NCI-H1930 (cell line): ENCODE measurements around the gene ZDHHC11.
"Not testable (repeated sequence)": the region's sequence is repeated elsewhere in the genome, so short reads cannot be mapped to it uniquely, and the experiment has no call there.

Experiments
- DNase-seq, 2 experiments: peaks; one replicate each; lab custom pipeline; 2025; lab: John Stamatoyannopoulos, UW

Gene ZDHHC11

DNA sequence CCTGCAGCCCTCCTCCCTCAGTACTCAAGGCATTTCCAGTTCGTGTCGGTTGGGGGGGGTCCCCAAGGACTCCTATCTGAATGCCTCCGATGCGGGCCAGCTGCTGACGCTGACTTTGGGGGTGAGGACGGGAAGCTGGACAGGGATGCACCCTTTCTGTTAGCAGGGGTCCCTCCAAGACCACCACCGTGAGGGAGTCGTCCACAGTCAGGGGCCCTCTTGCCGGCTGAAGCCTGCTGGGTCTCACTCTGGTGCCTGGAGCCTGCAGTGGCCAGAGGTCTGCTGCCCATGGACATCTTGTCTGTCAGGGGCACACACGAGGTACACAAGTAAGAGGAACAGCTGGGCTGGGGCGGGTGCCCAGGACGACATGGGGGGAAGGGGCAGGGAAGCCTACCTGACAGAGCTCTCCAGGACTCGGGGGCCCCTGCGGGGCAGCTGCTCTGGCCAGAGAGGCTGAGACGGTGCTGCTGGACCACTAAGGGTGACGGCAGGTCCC is 9.1 kb upstream of the ZDHHC11 start:
- DNase-seq, result no peak

DNA sequence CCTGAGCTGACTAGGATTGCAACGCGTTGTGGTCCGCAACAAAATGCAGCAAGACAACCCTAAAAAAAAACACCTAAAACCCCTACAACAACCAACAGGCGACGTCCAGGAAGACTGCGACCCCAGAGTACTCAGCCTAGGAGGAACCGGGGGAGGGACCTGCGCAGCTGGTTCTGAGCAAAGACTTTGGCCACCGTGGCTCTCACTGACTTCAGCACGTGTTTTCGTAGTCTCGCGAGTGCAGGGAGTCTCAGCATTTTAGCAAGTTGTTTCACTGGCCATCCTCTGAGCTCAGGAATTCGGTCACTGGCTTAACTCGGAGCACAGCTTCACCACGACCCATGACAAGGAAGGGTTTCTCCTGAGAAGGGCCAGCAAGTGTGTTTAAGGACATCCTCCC is 8.6 kb upstream of the ZDHHC11 start:
- no peak for DNase-seq

DNA sequence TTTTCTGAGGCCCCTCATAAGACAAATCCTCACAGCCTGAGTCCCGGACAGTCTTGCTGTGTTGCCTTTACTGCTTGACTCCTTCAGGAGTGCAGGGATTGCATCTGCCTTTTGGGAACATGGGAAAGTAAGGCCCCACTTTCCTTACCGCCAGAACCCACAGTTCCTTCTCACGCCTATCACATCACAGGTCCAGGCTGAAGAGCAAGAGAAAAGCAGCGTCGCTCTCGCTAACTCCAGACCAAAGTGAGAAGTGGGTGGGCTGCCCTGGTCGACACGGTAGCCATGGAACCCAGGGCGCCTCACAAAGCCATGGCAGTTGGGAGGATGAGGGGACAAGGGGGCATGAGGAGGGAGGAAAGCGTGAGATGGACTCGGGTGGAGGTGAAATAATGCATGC is 7.9 kb upstream of the ZDHHC11 start:
- no peak for DNase-seq

DNA sequence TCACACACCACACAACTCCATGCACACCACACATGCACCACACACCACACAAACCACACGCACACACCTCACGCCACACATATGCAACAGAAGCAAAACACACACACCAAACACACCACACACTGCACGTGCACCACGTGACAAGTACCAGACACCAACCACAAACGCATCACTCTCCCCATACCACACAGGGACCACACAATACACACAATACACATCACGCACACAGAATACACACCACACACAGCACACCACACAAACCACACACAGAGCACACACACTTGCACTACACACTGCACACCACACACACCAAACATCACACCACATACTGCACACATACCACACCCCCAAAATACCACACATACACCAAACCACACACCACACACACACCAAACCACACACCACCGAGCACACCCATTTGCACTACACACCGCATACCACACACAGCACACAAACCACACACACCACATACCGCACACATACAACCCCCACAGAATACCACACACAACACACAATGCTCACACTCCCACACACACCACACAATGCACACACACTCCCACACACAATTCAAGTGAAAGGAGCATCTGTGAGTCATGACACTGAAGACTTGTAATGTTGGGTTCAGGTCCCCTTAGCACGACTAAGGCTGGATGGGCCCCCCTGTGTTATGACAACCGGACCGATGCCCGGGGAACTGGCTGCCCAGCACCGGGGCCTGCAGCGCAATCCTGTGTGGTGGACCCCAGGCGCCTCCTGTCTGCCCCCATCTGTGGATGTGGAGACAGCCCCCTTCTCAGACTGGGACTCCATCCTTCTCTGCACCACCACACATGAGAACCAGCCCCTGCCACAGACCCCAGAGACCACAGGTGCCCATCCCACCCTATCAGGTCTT is 6.0 kb upstream of the ZDHHC11 start:
- DNase-seq, result no peak

DNA sequence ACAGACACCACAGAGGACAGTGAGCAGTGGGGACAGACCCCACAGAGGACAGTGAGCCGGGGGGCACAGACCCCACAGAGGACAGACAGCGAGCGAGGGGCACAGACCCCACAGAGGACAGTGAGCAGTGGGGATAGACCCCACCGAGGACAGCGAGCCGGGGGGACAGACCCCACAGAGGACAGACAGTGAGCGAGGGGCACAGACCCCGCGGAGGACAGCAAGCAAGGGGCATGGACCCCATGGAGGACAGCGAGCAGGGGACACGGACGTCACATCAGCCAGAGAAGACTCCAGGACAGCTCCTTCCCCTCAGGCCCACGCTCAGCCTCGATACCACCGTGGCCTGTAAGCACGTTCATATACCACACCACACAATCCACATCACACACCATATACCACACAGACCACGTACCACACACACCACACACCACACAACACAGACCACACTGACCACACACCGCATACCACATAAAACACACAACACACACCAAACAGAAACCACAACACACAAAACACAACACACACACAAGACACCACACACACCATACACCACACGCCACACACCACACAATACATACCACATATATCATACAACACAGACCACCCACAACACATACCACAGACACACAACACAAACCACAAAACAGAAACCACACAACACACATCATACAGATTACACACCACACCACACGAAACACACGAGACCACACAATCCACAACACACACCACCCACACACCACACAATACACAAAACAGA is 5.2 kb upstream of the ZDHHC11 start:
- DNase-seq, result no peak

DNA sequence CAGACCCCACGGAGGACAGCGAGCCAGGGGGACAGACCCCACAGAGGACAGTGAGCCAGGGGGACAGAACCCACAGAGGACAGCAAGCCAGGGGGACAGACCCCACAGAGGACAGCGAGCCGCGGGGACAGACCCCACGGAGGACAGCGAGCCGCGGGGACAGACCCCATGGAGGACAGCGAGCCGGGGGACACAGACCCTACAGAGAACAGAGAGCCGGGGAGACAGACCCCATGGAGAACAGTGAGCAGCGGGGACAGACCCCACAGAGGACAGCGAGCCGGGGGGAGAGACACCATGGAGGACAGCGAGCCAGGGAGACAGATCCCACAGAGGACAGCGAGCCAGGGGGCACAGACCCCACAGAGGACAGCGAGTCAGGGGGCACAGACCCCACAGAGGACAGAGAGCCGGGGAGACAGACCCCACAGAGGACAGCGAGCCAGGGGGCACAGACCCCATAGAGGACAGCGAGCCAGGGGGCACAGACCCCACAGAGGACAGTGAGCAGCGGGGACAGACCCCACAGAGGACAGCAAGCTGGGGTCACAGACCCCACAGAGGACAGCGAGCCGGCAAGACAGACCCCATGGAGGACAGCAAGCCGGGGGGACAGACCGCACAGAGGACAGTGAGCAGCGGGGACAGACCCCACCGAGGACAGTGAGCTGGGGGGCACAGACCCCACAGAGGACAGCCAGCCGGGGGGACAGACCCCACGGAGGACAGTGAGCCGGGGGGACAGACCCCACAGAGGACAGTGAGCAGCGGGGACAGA is 4.4 kb upstream of the ZDHHC11 start:
- no peak for DNase-seq

DNA sequence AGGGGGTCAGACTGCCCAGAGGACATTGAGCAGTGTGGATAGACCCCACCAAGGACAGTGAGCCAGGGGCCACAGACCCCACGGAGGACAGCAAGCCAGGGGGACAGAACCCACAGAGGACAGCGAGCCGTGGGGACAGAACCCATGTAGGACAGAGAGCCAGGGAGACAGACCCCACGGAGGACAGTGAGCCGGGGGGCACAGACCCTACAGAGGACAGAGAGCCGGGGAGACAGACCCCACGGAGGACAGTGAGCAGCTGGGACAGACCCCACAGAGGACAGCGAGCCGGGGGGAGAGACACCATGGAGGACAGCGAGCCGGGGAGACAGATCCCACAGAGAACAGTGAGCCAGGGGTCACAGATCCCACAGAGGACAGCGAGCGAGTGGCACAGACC is 3.4 kb upstream of the ZDHHC11 start:
- no peak for DNase-seq

DNA sequence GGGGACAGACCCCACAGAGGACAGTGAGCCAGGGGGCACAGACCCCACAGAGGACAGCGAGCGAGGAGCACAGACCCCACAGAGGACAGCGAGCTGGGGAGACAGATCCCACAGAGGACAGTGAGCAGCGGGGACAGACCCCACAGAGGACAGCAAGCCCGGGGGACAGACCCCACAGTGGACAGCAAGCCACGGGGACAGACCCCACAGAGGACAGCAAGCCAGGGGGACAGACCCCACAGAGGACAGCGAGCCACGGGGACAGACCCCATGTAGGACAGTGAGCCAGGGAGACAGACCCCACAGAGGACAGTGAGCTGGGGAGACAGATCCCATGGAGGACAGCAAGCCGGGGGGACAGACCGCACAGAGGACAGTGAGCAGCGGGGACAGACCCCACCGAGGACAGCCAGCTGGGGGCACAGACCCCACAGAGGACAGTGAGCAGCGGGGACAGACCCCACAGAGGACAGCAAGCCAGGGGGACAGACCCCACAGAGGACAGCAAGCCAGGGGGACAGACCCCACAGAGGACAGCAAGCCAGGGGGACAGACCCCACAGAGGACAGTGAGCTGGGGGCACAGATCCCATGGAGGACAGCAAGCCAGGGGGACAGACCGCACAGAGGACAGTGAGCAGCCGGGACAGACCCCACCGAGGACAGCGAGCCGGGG is 2.8 kb upstream of the ZDHHC11 start:
- DNase-seq, result not testable (repeated sequence)

DNA sequence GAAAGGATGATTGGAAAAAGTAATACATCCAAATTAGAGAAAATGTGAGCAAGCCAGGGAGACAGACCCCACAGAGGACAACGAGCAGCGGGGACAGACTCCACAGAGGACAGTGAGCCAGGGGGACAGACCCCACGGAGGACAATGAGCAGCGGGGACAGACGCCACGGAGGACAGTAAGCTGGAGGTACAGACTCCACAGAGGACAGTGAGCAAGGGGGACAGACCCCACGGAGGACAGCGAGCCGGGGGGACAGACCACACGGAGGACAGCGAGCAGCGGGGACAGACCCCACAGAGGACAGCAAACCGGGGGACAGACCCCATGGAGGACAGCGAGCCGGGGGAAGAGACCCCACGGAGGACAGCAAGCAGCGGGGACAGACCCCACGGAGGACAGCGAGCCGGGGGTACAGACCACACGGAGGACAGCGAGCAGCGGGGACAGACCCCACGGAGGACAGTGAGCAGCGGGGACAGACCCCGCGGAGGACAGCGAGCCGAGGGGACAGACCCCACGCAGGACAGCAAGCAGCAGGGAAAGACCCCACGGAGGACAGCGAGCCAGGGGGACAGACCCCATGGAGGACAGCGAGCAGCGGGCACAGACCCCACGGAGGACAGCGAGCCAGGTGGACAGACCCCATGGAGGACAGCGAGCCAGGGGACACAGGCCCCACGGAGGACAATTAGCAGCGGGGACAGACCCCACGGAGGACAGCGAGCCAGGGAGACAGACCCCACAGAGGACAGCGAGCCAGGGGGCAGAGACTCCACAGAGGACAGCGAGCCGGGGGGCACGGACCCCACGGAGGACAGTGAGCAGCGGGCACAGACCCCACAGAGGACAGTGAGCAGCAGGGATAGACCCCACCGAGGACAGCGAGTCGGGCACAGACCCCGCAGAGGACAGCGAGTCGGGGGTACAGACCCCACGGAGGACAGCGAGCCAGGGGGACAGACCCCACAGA is 1.9 kb upstream of the ZDHHC11 start:
- no peak for DNase-seq

DNA sequence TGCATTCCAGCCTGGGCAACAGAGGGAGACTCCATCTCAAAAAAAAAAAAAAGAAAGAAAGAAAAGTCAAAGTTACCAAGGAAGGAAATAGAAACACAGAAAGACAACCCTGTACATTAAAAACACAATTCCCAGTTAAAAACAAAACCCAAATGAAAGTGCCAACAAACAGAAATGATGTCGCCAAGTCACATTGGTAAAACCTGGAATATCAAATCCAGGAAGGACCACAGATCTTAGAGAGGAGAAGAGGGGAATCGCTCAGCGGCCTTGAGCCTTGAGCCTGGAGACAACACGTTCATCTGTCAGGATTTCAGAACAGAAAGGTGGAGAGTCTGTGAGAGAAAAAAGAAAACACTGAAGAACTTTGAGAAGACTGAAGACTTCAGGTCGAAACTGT is 1.2 kb upstream of the ZDHHC11 start:
- DNase-seq, result no peak

DNA sequence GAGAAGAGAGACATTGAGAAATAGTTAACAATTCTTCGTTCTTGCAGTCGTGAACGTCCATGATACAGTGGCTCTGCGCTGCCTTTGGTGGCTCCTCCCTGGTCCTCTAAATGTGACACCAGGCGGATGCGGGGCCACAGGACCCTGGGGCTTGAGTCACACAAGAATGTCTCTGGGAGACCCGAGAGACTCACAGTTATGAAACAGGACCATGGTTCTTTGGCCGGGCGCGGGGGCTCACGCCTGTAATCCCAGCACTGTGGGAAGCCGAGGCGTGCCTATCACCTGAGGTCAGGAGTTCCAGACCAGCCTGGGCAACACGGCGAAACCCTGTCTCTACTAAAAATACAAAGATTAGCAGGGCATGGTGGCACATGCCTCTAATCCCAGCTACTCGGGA is 767 bp upstream of the ZDHHC11 start:
- DNase-seq, result no peak

DNA sequence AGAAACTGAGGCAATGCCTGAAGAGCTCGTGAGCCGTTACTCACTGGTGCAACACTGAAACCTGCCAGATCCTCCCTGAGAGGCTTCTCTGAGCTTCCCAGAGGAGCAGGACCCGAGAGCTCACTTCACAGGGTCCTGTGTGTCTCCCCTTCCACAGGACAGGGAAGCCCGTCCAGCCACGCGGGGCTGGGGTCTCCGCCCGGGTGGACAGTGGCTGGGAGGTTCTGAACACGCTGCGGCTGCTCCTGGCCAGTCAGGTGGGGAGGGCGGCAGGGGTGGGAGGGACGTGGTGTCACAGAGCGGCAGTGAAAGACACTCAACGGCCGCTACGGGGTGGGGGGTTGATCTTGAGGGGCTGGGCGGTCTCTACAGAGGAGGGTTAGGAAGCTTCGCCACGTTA is 290 bp upstream of the ZDHHC11 start:
- DNase-seq, result no peak

DNA sequence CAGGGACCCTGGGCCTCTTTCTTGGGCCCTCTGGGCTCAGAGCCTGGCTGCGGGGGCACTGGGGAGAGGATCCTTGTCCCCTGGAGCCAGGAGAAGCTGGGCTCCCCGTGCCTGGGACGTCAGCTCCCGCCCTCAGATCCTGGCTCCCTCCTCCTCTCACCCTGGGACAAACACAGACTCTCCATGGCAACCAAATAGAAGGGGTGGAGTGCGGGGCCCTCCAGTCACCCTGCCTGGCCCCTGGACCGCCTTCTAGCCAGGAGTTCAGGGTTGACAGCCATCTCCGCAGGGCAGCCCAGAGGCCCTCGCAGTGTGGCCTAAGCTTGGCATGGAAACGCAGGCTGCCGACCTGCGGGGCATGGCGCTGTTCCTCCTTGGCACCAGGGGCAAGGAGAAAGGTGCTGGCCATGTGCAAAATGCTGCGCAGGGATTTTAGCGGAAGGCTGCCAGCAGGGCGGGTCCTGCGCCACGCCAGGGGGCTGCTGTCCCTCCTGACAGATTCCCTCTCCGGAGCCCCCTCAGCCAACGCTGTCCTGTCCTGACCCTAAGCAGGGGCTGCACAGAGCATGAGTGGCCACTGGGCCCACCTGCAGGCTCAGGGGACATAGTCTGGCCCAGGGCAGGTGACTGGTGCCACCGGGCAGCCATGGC is 1.0 kb downstream of the ZDHHC11 start:
- DNase-seq, result no peak

DNA sequence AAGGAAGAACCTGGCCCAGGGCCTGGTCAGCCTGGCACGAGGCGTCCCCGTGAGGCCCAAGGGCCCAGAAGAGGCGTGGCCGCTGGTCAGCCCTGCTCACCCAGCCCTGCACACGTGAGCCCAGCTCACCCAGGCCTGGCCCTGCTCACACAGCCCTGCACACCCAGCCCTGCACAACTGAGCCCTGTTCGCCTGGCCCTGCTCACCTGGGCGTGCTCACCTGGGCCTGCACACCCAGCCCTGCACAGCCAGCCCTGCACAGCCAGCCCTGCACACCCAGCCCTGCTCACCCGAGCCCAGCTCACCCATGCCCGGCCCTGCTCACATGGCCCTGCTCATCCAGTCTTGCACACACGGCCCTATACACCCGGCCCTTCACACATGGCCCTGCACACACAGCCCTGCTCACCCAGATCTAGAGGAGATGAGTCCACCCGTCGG is 2.1 kb downstream of the ZDHHC11 start:
- DNase-seq, result no peak

DNA sequence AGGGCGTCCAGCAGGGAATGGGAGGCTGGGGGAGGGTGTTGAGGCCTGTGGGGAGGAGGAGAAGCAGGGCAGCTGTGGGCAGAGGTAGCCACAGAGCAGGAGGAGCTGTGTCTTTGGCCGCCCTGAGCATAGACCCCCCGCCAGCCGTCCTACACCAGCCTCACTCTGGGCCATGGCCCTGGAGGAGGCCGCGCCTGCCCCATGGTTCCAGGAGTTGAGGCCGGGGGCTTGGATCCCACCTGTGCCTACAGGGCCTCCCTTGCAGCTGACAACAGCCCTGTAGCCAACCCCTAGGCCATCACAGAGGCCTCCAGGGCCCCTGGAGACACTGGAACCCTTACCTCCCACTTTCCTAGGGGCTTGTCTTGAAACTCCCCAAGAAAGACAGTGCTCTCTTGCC is 3.0 kb downstream of the ZDHHC11 start:
- not testable (repeated sequence) for DNase-seq

DNA sequence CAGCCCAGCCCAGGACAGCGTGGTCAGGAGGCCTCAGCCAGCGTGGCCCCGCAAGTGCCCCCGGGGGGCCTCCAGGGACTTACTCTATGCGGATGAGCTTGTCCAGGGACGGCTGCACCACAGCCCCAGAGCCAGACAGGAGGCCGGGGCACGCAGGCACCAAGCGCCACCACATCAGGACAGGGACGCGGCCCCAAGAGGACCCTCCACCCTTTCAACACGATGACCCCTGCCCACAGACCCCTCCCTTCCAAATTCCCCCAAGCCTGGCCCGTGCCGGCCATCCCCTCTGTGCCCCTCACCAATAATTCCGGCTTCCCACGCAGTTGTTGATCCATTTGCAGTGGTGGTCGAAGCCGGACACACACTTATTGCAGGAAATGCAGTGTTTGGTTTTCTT is 3.6 kb downstream of the ZDHHC11 start:
- not testable (repeated sequence) for DNase-seq

DNA sequence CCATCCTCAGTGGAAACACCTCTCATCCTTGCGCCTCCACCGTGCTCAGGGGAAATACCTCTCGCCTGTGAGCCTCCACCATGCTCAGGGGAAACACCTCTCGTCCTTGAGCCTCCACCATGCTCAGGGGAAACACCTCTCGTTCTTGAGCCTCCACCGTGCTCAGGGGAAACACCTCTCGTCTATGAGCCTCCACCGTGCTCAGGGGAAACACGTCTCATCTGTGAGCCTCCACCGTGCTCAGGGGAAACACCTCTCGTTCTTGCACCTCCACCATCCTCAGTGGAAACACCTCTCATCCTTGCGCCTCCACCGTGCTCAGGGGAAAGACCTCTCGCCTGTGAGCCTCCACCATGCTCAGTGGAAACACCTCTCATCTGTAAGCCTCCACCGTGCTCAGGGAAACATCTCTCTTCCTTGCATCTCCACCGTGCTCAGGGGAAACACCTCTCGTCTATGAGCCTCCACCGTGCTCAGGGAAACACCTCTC is 4.1 kb downstream of the ZDHHC11 start:
- DNase-seq, result not testable (repeated sequence)

DNA sequence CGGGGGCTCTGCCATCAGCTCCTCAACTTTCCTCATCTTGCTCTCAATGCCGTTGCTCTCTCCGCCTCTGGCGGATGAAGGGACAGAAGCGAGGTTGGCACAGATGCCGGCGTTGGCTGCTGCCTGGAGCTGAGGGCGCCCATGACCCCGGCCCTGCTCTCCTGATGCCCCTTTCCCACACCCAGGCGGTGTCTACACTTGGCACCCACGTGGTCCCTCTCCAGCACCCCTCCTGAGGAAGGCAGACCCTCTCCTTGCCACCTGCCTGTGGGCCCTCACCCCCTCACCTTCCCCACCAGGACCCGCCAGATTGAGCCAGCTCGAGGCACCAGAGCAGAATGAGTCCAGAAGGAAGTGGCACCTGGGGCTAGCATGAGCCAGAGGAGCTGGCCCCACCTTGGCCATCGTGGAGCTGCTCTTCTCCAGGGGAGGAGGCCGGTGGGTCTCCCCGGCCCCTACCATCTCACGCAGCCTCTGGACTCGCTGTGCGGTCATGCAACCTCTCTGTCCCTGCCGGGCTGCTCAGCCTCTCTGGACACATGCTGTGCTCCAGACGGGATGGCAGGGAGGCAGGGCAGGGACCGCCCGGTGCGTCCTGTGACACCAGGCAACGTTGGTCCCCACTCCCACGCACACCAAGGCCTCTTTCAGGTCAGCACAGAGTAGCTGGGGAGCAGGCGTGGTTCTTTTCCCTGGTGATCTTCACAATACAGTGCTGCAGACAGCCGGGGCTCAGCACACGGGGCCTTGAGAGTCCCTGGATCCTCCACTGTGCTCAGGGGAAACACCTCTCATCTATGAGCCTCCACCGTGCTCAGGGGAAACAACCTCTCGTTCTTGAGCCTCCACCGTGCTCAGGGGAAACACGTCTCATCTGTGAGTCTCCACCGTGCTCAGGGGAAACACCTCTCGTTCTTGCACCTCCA is 4.8 kb downstream of the ZDHHC11 start:
- not testable (repeated sequence) for DNase-seq
